BJ (cell line): ENCODE measurements around the gene CCDC71L. TPM values are rescaled to one million over a fixed set of nuclear protein-coding genes. Genes with fewer than 3 reads are reported as not detected.

Experiments used
- CTCF ChIA-PET: fragments of 350-600 bp; formaldehyde crosslinking; extraction: SDS; loops from one replicate; lab custom pipeline; 2021; ENCODE audit warnings: antibody characterized with exemption, inconsistent platforms; lab: Yijun Ruan, JAX
- POLR2A ChIA-PET: fragments of 300-600 bp; sonication (Branson Sonifier 250); formaldehyde crosslinking; extraction: SDS; loops from one replicate; lab custom pipeline; 2021; ENCODE audit warnings: antibody characterized with exemption; lab: Charles Lee
- DNase-seq: peaks from one replicate; pipeline ENCODE4 v3.0.0-alpha.2; 2011; ENCODE audit warnings: low read depth
- H3K27me3 ChIP-seq: 2 replicates; pipeline ENCODE4 v1.6.0; 2011; ENCODE audit warnings: low read length; ENCODE audit not compliant: control insufficient read depth, insufficient read depth
- H3K36me3 ChIP-seq: 2 replicates; pipeline ENCODE4 v1.5.1; 2011; ENCODE audit warnings: low read length; ENCODE audit not compliant: control insufficient read depth, insufficient read depth
- H3K4me3 ChIP-seq: 2 replicates; pipeline ENCODE4 v1.5.1; 2011; ENCODE audit warnings: low read depth, mild to moderate bottlenecking, control low read depth, low read length
- CTCF ChIP-seq: IDR thresholded peaks from 2 replicates; pipeline ENCODE4 v1.5.1; 2011; ENCODE audit warnings: low read depth, mild to moderate bottlenecking, control low read depth, inconsistent platforms, low read length, moderate library complexity; ENCODE audit not compliant: insufficient read depth
- polyA plus RNA-seq: library from polyadenylated mRNA; depleted of rRNA; stranded (reverse); fragments of >200 nt; gene quantifications from 2 replicates; pipeline ENCODE4 v1.2.3, GENCODE V29; 2011

CCDC71L gene
- polyA plus RNA-seq, 1 experiment: 39.3 TPM

DNA sequence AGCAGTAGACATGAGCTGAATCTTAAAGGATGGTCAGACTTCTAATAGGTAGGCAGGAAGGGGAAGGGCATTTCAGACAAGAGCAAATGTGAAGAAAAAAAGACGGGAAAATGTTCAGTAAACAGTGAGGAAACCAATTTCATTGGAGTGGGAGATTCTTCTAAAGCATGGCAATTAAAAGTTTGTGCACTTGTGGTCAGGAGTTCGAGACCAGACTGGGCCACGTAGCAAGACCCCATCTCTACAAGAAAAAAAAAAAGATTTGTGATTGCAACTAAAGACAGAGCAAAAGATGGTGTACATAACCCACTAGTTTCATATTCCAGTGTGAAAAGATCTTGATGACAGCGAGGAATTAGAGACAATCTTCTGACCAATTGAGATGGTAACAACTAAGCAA, 41.7 kb downstream of the CCDC71L start:
- POLR2A ChIA-PET: no interaction called here
- no peak for DNase-seq
- TF ChIP-seq CTCF: no peak
- Histone ChIP-seq H3K27me3 (no peaks in the 10 kb centered on the region), H3K36me3 (no peaks in the 10 kb centered on the region), H3K4me3 (no peak overlapping the region)
- CTCF ChIA-PET: interaction anchor here (1.2 to 1.7 kb wide), 3 partner anchors 40 to 442 kb away, joined by 3 to 7 read pairs (median 4); partner anchors contain the start of gene CCDC71L

GRCh38 chr7:106618480-106618879, 42.5 kb downstream of the CCDC71L start:
- no peak for DNase-seq
- Histone ChIP-seq H3K36me3 (no peaks in the 10 kb centered on the region), H3K4me3 (no peak overlapping the region), H3K27me3 (no peaks in the 10 kb centered on the region)
- CTCF ChIA-PET: interaction anchor here (0.9 to 1.7 kb wide), 4 partner anchors 41 to 442 kb away, joined by 3 to 7 read pairs (median 4); partner anchors contain the start of gene CCDC71L
- TF ChIP-seq CTCF: no peak
- POLR2A ChIA-PET: interaction anchor here (0.6 kb wide), 1 partner anchor 1012 kb away, joined by 4 read pairs; no protein-coding TSS in a partner anchor

GRCh38 chr7:106617860-106618259, 43.1 kb downstream of the CCDC71L start:
- ChIA-PET CTCF (interaction anchor here (0.9 to 1.7 kb wide), 3 partner anchors 42 to 441 kb away, joined by 4 to 7 read pairs (median 4); no protein-coding TSS in a partner anchor), POLR2A (no interaction called here)
- Histone ChIP-seq H3K4me3 (no peak overlapping the region), H3K36me3 (no peaks in the 10 kb centered on the region), H3K27me3 (no peaks in the 10 kb centered on the region)
- DNase-seq: no peak
- TF ChIP-seq CTCF: no peak

DNA sequence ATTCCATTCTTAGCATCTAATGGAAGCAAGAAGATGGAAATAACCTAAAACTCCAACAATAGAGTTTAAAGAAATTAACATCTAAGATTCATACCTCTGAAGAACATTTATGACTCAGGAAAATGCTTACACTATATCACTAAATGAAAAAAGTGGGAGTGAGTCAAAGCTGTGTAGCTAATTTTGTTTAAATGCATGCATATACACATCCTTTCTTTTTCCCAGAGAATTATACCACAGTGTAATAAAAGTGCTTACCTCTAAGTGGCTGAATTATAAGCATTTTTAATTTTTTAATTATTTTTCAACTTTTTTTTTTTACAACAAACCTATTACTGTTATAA, 44.3 kb downstream of the CCDC71L start:
- CTCF ChIA-PET: no interaction called here
- no peak for DNase-seq
- TF ChIP-seq CTCF: no peak
- no peak overlapping the region for H3K4me3 ChIP-seq
- H3K36me3 ChIP-seq: no peaks in the 10 kb centered on the region
- no peaks in the 10 kb centered on the region for H3K27me3 ChIP-seq
- POLR2A ChIA-PET: no interaction called here

DNA sequence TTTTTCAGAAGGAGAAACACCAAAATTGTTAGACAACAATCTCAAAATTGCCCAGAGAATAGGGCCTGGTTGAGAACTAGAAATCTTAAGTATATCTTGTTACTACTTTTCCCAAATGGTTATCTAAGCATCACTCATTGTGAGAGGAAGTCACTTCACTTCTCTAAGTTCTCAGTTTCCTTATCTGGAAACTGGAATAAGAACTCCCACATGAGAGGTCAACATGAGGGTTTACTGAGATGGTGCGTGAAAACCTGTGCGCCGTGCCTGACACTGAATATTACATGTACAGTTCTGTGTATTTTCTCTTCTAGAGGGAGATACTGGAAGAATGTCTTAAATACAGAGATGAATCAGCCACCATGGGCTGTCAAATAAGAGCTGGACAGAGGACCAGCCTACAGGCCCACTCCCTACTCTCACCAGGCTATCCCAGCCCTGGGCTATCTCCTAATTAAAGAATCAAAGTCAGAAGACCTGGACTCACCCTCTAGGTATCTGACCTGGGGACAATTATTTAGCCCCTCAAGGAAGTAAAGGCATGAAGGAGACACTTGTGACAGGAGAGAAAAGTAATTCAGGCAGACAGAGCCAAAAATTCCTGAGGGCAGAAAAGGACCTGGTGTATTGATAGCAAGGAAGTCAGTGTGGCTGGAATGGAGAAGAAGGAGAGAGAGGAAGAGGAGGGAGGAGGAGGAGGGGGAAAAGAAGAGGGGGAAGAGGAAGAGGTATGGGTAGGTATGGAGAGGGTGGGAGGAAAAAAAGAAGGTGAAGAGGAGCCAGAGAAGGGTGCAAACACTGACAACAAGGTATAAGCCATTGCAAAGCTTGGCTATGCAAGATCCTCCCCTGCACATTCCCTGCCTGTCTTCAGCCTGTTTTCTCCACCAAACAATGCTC, 44.9 kb downstream of the CCDC71L start:
- POLR2A ChIA-PET: no interaction called here
- H3K36me3 ChIP-seq: no peaks in the 10 kb centered on the region
- TF ChIP-seq CTCF: no peak
- DNase-seq: no peak
- H3K4me3 ChIP-seq: no peak overlapping the region
- CTCF ChIA-PET: no interaction called here
- H3K27me3 ChIP-seq: no peaks in the 10 kb centered on the region
